MM.1S (cell line): ENCODE measurements around the gene ECSIT.
A peak's percentile ranks its signal among the peaks of the same experiment; 100 is the strongest.

Source experiments
- DNase-seq: peaks from one replicate; pipeline ENCODE4 v3.0.0-alpha.2; 2015
- H2AFZ ChIP-seq: fragments of 300-600 bp; sonication (generic); 2 replicates; pipeline ENCODE4 v1.6.0; 2016; ENCODE audit warnings: antibody characterized with exemption, low read length
- H3F3A ChIP-seq: fragments of 300-600 bp; sonication (generic); 2 replicates; pipeline ENCODE4 v1.6.1; 2016; ENCODE audit warnings: mild to moderate bottlenecking, antibody characterized with exemption, low read length, moderate library complexity, mixed read lengths; ENCODE audit not compliant: insufficient read depth
- H3K27ac ChIP-seq: fragments of 300-600 bp; sonication (generic); 2 replicates; pipeline ENCODE4 v1.5.1; 2016; ENCODE audit warnings: mild to moderate bottlenecking, low read length
- H3K27me3 ChIP-seq: fragments of 300-600 bp; sonication (generic); replicated peaks from 2 replicates; pipeline ENCODE4 v1.6.0; 2016; ENCODE audit warnings: low read length; ENCODE audit not compliant: insufficient read depth
- H3K36me3 ChIP-seq: fragments of 300-600 bp; sonication (generic); replicated peaks from 2 replicates; pipeline ENCODE4 v1.6.1; 2016; ENCODE audit warnings: mild to moderate bottlenecking, low read length, mixed read lengths; ENCODE audit not compliant: insufficient read depth
- H3K4me1 ChIP-seq: fragments of 300-600 bp; sonication (generic); 2 replicates; pipeline ENCODE4 v1.6.1; 2016; ENCODE audit warnings: low read length, mixed read lengths
- H3K4me2 ChIP-seq: fragments of 300-600 bp; sonication (generic); 2 replicates; pipeline ENCODE4 v1.6.0; 2016; ENCODE audit warnings: low read depth, low read length
- H3K4me3 ChIP-seq: fragments of 300-600 bp; sonication (generic); 2 replicates; pipeline ENCODE4 v1.5.1; 2016; ENCODE audit warnings: low read length, mixed read lengths
- H3K79me2 ChIP-seq: fragments of 300-600 bp; sonication (generic); 2 replicates; pipeline ENCODE4 v1.6.1; 2016; ENCODE audit warnings: mixed run types, low read length, mixed read lengths
- H3K9ac ChIP-seq: fragments of 300-600 bp; sonication (generic); 2 replicates; pipeline ENCODE4 v1.6.1; 2016; ENCODE audit warnings: low read length, mixed read lengths
- H3K9me2 ChIP-seq: fragments of 300-600 bp; sonication (generic); replicated peaks from 2 replicates; pipeline ENCODE4 v1.6.1; 2016; ENCODE audit warnings: mild to moderate bottlenecking, low read length, mixed read lengths; ENCODE audit not compliant: insufficient read depth
- H3K9me3 ChIP-seq: fragments of 300-600 bp; sonication (generic); replicated peaks from 2 replicates; pipeline ENCODE4 v1.6.1; 2016; ENCODE audit warnings: mild to moderate bottlenecking, low read length, mixed read lengths; ENCODE audit not compliant: insufficient read depth
- H4K20me1 ChIP-seq: fragments of 300-600 bp; sonication (generic); 2 replicates; pipeline ENCODE4 v1.6.1; 2016; ENCODE audit warnings: mild to moderate bottlenecking, low read length, moderate library complexity, mixed read lengths; ENCODE audit not compliant: insufficient read depth
- EZH2 ChIP-seq: fragments of 300-600 bp; sonication (generic); optimal IDR thresholded peaks from 2 replicates; pipeline ENCODE3; 2017; ENCODE audit warnings: low read depth, mild to moderate bottlenecking, antibody characterized with exemption, low read length, mixed read lengths
- EZH2phosphoT487 ChIP-seq: fragments of 300-600 bp; sonication (generic); IDR thresholded peaks from 2 replicates; pipeline ENCODE4 v1.6.1; 2018; ENCODE audit warnings: antibody characterized with exemption, low read length
- TF ChIP-seq, protein P1 (sequence below): fragments of 300-600 bp; sonication (generic); IDR thresholded peaks from 2 replicates; pipeline ENCODE4 v1.5.1; 2016; ENCODE audit warnings: antibody characterized with exemption, low read length, mixed read lengths

Gene ECSIT

DNA sequence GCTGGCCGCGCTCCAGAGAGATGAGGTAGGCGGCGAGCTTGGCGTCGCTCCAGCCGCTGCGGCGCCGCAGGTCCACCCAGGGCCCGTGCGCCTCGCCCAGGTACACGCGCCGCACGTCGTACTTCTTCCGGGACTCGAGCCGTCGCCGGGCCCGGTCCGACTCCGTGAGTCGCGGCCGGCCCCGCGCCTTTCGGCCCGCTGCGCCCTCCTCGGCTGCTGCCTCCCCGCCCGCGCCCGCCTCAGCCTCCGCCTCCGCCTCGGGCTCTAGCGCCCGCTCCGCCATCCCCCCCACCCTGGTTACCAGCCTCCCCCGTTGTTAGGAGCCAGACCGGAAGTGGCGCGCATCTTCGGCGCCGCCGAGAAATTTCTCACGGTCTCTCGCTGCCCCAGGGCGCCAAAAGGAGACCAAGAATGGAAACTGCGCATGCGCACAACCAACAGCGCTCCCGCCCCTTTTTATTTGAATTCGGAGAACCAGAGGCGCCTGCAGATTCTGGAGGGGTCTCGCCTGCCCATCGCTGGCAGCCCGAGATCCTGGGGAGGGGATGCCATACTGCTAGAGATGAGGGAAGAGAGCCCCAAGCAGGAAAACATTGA is 23.3 kb downstream of the ECSIT start, which contains the start of gene ZNF653:
Gene ZNF653 (minus strand): TSS at position 336 of the 597 bp plus-strand sequence. CDS start 53 bp downstream, at position 283.
- Histone ChIP-seq H3K9me2 (no peaks in the 10 kb centered on the region), H3K4me3 (peak within 1 kb of the TSS; percentile 69), H3K79me2 (peaks cover 14% of the 10 kb centered on the region), H3K9me3 (no peaks in the 10 kb centered on the region), H4K20me1 (no peaks in the 10 kb centered on the region), H3K9ac (peak within 1 kb of the TSS; percentile 90), H3K27me3 (no peaks in the 10 kb centered on the region), H3F3A (0 out of 2 replicates have a peak, but pooled peaks cover 5% of the 10 kb centered on the region), H3K4me1 (no peaks in the 10 kb centered on the region), H3K4me2 (peak within 1 kb of the TSS; percentile 100), H2AFZ (peak within 1 kb of the TSS; percentile 76), H3K27ac (peak within 1 kb of the TSS; percentile 74; the same call in 1 of the 2 replicates), H3K36me3 (no peaks in the 10 kb centered on the region)
- TF ChIP-seq, protein P1, sequence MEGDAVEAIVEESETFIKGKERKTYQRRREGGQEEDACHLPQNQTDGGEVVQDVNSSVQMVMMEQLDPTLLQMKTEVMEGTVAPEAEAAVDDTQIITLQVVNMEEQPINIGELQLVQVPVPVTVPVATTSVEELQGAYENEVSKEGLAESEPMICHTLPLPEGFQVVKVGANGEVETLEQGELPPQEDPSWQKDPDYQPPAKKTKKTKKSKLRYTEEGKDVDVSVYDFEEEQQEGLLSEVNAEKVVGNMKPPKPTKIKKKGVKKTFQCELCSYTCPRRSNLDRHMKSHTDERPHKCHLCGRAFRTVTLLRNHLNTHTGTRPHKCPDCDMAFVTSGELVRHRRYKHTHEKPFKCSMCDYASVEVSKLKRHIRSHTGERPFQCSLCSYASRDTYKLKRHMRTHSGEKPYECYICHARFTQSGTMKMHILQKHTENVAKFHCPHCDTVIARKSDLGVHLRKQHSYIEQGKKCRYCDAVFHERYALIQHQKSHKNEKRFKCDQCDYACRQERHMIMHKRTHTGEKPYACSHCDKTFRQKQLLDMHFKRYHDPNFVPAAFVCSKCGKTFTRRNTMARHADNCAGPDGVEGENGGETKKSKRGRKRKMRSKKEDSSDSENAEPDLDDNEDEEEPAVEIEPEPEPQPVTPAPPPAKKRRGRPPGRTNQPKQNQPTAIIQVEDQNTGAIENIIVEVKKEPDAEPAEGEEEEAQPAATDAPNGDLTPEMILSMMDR: no peak
- DNase-seq: peak; percentile 96

DNA sequence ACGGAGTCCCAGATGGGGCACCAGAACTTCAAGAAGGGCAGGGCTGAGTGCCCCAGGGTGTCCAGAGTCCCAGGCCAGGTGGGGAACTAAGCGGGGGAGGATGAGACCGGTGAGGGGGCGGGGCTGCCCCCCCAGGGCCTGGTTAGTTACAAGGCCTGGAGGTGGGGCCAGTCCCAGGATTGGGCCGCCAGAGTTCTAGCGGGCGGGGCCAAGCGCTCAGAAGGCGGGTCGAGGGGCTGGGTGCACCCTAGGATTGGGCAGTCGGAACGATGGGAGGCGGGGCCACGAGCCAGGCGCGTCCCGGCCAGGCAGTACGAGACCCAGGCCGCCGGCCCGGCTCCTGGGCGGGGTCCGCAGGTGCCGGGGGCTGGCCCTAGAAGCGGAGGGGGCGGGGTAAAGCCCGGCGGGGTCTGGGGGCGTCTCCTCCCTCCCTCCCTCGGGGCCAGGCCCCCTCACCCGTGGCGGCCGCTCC is 23.9 kb downstream of the ECSIT start:
- peak overlapping the region; percentile 74; the same call in 1 of the 2 replicates for H3K27ac ChIP-seq
- no peaks in the 10 kb centered on the region for H3K27me3 ChIP-seq
- peak overlapping the region; percentile 69 for H3K4me3 ChIP-seq
- no peaks in the 10 kb centered on the region for H4K20me1 ChIP-seq
- peak overlapping the region; percentile 90 for H3K9ac ChIP-seq
- peaks cover 14% of the 10 kb centered on the region for H3K79me2 ChIP-seq
- no peaks in the 10 kb centered on the region for H3K9me3 ChIP-seq
- TF ChIP-seq EZH2 (no peak), EZH2phosphoT487 (no peak)
- TF ChIP-seq, protein P1: no peak
- 0 out of 2 replicates have a peak, but pooled peaks cover 5% of the 10 kb centered on the region for H3F3A ChIP-seq
- peak overlapping the region; percentile 76 for H2AFZ ChIP-seq
- peak; percentile 96 for DNase-seq
- H3K36me3 ChIP-seq: no peaks in the 10 kb centered on the region
- H3K9me2 ChIP-seq: no peaks in the 10 kb centered on the region
- H3K4me1 ChIP-seq: no peaks in the 10 kb centered on the region
- peak overlapping the region; percentile 100 for H3K4me2 ChIP-seq

DNA sequence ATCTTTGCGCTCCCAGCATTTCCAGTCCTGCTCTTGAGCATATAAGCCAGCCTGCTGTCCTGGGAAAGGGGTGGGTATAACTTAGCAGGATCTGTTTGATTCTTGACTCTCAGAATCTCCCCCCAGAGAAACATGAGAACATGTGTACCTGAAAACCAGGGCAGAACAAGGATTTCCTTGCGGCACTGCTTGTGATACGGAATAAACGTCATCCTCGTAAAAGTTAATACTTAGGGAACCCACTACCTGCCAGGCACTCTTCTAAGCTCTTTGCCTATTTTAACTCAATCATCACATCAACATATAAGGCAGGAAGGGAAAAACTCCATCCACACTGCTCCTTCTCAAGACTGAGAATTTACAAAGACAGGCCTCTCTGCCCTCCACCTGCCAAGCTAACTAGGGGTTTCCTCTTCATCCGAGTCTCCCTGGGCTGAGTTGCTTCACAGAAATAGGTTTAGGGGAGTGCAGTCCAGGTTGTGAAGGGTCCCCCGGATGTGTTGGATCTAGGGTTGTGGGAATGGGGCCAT is 24.4 kb downstream of the ECSIT start:
- no peaks in the 10 kb centered on the region for H3K36me3 ChIP-seq
- no peaks in the 10 kb centered on the region for H3K4me1 ChIP-seq
- H3K27ac ChIP-seq: peak overlapping the region; percentile 2; the same call in 1 of the 2 replicates
- no peaks in the 10 kb centered on the region for H3K9me2 ChIP-seq
- H3K4me2 ChIP-seq: peak overlapping the region; percentile 100
- DNase-seq: peak; percentile 15
- 0 out of 2 replicates have a peak, but pooled peaks cover 5% of the 10 kb centered on the region for H3F3A ChIP-seq
- H3K9ac ChIP-seq: peak overlapping the region; percentile 90; the same call in 1 of the 2 replicates
- H4K20me1 ChIP-seq: no peaks in the 10 kb centered on the region
- peak overlapping the region; percentile 69 for H3K4me3 ChIP-seq
- H3K9me3 ChIP-seq: no peaks in the 10 kb centered on the region
- peak overlapping the region; percentile 56 for H2AFZ ChIP-seq
- no peaks in the 10 kb centered on the region for H3K27me3 ChIP-seq
- TF ChIP-seq EZH2 (no peak), EZH2phosphoT487 (no peak)
- TF ChIP-seq, protein P1: no peak
- H3K79me2 ChIP-seq: peaks cover 14% of the 10 kb centered on the region
